ENCODE results near the gene SLC5A6. TPM values are rescaled to one million over a fixed set of nuclear protein-coding genes. Genes with fewer than 3 reads are reported as not detected.
"Not testable (repeated sequence)": the region's sequence is repeated elsewhere in the genome, so short reads cannot be mapped to it uniquely, and the experiment has no call there.

Gene SLC5A6
- total RNA-seq, 2 donors from 2014 or later: 40.7 to 123 TPM

GRCh38 chr2:27185331-27186026 lies 26.6 kb downstream of the SLC5A6 start:
- no peak overlapping the region for H3K4me3 Mint-ChIP-seq
- H3K27ac Mint-ChIP-seq: no peak overlapping the region
- ATAC-seq: no peak
- peaks cover 0 to 6% of the 10 kb centered on the region in 2 donors for H3K4me1 Mint-ChIP-seq (ENCODE audit: low read depth in 2 of 2)
- H3K27me3 Mint-ChIP-seq: peaks cover 14 to 35% of the 10 kb centered on the region in 2 donors
- DNase-seq (ENCODE audit: low spot score): no peak
- H3K9me3 Mint-ChIP-seq: no peaks in the 10 kb centered on the region
- H3K36me3 Mint-ChIP-seq: no peaks in the 10 kb centered on the region

DNA sequence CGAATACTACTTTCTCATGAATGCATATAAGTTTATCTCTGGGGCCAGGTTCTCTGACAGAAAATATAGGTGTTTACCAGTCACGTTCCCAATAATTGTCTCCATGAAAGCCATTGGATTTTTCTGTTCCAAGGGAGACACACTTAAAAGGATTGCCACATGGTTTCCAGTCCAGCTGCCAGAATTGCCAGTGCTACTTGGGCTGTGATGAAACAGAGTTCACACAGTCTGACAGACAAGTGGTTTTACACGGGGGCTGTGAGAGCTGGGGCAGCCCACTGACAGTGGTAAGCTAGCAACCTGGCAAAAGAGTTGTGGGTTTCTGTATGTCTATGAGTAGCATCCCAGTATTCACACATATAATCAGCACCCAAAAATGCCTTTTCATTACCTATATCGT lies 28.0 kb downstream of the SLC5A6 start:
- H3K36me3 Mint-ChIP-seq: no peaks in the 10 kb centered on the region
- H3K9me3 Mint-ChIP-seq: no peaks in the 10 kb centered on the region
- H3K27ac Mint-ChIP-seq: no peak overlapping the region
- H3K27me3 Mint-ChIP-seq: peaks cover 14 to 35% of the 10 kb centered on the region in 2 donors
- no peak overlapping the region for H3K4me3 Mint-ChIP-seq
- H3K4me1 Mint-ChIP-seq (ENCODE audit: low read depth in 2 of 2): peaks cover 0 to 6% of the 10 kb centered on the region in 2 donors
- ATAC-seq (peak in 1 of 2 donors; percentile 65), DNase-seq (ENCODE audit: low spot score) (no peak)

DNA sequence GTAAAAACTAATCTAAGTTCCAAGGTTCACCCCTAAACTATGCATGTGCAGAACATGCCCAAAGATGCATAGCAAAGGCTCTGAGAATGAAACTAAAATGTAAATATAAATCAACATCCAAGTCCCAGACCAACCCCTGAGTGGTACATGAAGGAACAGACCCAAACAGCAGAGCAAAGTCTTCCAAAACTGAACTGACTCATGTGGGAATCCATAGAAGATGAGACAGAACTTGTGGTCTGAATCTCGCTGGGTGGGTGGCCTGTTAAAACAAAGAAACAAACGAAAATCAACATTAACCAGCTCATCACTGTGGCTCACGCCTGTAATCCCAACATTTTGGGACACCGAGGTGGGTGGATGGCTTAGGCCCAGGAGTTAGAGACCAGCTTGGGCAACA lies 29.7 kb downstream of the SLC5A6 start:
- peaks cover 14 to 40% of the 10 kb centered on the region in 2 donors for H3K27me3 Mint-ChIP-seq

DNA sequence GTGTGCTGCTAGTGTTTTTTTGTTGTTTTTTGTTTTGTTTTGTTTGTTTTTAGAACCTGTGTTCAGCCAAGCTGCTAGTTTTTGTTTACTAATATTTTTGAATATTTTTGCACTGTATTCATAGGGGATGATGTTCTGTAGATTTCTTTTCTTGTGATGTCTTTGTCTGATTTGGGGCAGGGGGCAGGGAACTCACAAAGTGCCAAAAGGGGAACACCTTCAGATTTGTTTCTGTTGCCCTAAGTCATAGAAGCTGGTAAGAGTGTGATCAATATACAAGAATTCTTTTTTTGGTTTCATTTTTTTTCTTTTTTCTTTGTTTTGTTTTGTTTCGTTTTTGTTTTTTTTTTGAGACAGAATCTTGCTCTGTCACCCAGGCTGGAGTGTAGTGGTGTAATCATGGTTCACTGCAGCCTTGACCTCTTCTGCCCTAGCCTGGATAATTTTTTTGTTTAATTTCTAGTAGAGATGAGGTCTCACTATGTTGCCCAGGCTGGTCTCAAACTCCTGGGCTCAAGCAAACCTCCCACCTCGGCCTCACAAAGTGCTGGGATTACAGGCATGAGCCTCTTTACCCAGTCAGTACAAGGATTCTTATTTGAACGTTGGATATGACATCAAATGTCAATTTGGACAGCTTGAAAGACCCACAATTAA lies 32.6 kb downstream of the SLC5A6 start:
- Mint-ChIP-seq H3K27ac (no peak overlapping the region), H3K36me3 (no peaks in the 10 kb centered on the region), H3K27me3 (peaks cover 19 to 35% of the 10 kb centered on the region in 2 donors), H3K4me1 (ENCODE audit: low read depth in 2 of 2) (peaks cover 0 to 6% of the 10 kb centered on the region in 2 donors), H3K9me3 (no peaks in the 10 kb centered on the region), H3K4me3 (no peak overlapping the region)
- DNase-seq (ENCODE audit: low spot score): no peak
- ATAC-seq: no peak

More for the DNA sequence above, 29.7 kb downstream of the SLC5A6 start:
- Mint-ChIP-seq H3K9me3 (no peaks in the 10 kb centered on the region), H3K4me3 (no peak overlapping the region), H3K27ac (no peak overlapping the region), H3K36me3 (no peaks in the 10 kb centered on the region), H3K4me1 (ENCODE audit: low read depth in 2 of 2) (peaks cover 0 to 6% of the 10 kb centered on the region in 2 donors)
- ATAC-seq: no peak
- DNase-seq (ENCODE audit: low spot score): no peak

DNA sequence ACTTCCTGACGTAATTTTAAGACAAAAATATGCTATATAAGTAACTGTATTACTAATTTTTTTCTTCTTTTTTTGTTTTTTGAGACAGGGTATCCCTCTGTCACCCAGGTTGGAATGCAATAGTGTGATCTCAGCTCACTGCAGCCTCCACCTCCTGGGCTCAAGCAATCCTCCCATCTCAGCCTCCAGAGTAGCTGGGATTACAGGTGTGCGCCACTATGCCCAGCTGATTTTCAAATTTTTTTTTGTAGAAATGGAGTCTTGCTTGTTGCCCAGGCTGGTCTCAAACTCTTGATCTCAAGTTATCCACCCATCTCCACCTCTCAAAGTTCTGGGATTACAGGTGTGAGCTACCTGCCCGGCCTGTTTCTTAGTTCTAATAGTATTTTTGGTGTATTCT lies 33.6 kb downstream of the SLC5A6 start:
- Mint-ChIP-seq H3K27ac (no peak overlapping the region), H3K4me1 (ENCODE audit: low read depth in 2 of 2) (no peaks in the 10 kb centered on the region), H3K9me3 (no peaks in the 10 kb centered on the region), H3K27me3 (peaks cover 14 to 26% of the 10 kb centered on the region in 2 donors), H3K36me3 (no peaks in the 10 kb centered on the region), H3K4me3 (no peak overlapping the region)
- DNase-seq (ENCODE audit: low spot score): no peak
- ATAC-seq: no peak

- peaks cover 14 to 26% of the 10 kb centered on the region in 2 donors for H3K27me3 Mint-ChIP-seq
- no peak for ATAC-seq
- H3K36me3 Mint-ChIP-seq: no peaks in the 10 kb centered on the region
- no peak overlapping the region for H3K4me3 Mint-ChIP-seq
- H3K9me3 Mint-ChIP-seq: no peaks in the 10 kb centered on the region
- no peak overlapping the region for H3K27ac Mint-ChIP-seq
- DNase-seq (ENCODE audit: low spot score): no peak
- H3K4me1 Mint-ChIP-seq (ENCODE audit: low read depth in 2 of 2): no peaks in the 10 kb centered on the region
These were observed 34.4 kb downstream of the SLC5A6 start for GRCh38 chr2:27177441-27178351.

GRCh38 chr2:27175781-27176180 lies 36.3 kb downstream of the SLC5A6 start:
- not testable (repeated sequence) for H3K4me1 Mint-ChIP-seq (ENCODE audit: low read depth in 2 of 2); H3K9me3 Mint-ChIP-seq; H3K27ac Mint-ChIP-seq; H3K27me3 Mint-ChIP-seq; ATAC-seq; H3K36me3 Mint-ChIP-seq; DNase-seq (ENCODE audit: low spot score); H3K4me3 Mint-ChIP-seq

DNA sequence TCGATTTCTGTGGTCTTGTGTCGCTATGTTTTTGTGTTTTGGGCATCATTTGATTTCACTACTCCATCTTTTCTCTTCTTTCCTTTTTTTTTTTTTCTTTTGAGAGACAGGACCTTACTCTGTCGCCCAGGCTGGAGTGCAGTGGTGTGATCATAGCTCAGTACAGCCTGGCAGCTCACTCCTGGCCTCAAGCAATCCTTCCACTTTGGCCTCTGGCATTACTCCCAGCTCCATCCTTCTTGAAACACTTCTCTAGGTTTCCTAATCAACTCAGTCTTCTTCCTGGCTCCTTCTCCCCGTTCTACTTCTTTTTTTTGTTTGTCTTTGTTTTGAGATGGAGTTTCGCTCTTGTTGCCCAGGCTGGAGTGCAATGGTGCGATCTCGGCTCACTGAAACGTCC lies 36.7 kb downstream of the SLC5A6 start:
- no peak for ATAC-seq
- no peak overlapping the region for H3K4me3 Mint-ChIP-seq
- no peak for DNase-seq (ENCODE audit: low spot score)
- no peaks in the 10 kb centered on the region for H3K9me3 Mint-ChIP-seq
- H3K36me3 Mint-ChIP-seq: no peaks in the 10 kb centered on the region
- peaks cover 10 to 11% of the 10 kb centered on the region in 2 donors for H3K27me3 Mint-ChIP-seq
- H3K27ac Mint-ChIP-seq: no peak overlapping the region
- peaks cover 0 to 2% of the 10 kb centered on the region in 2 donors for H3K4me1 Mint-ChIP-seq (ENCODE audit: low read depth in 2 of 2)

DNA sequence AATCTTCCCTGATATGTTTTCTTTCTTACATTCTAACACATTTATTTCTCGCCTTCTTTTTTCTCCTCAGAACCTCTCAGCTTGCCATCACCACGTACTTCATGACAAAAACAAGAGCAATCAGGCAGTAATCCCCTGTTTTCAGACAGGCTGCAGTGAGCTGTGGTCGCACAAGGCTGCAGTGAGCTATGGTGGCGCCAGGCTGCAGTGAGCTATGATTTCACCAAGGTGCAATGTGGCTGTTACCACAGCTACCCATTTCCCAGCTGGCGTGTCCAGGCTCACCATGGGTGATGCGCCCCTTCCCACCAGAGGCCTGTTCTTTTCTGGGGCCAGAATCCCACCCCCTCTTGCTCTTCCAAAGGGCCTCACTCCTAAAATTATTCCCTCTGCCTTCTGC lies 37.4 kb downstream of the SLC5A6 start:
- peaks cover 10 to 12% of the 10 kb centered on the region in 2 donors for H3K27me3 Mint-ChIP-seq
- no peak overlapping the region for H3K4me3 Mint-ChIP-seq
- ATAC-seq (no peak), DNase-seq (ENCODE audit: low spot score) (no peak)
- peaks cover 0 to 2% of the 10 kb centered on the region in 2 donors for H3K4me1 Mint-ChIP-seq (ENCODE audit: low read depth in 2 of 2)
- no peaks in the 10 kb centered on the region for H3K9me3 Mint-ChIP-seq
- H3K27ac Mint-ChIP-seq: no peak overlapping the region
- H3K36me3 Mint-ChIP-seq: no peaks in the 10 kb centered on the region

- Mint-ChIP-seq H3K4me3 (no peak overlapping the region), H3K27ac (no peak overlapping the region), H3K4me1 (ENCODE audit: low read depth in 2 of 2) (peaks cover 0 to 2% of the 10 kb centered on the region in 2 donors), H3K27me3 (peaks cover 7 to 11% of the 10 kb centered on the region in 2 donors), H3K36me3 (no peaks in the 10 kb centered on the region), H3K9me3 (no peaks in the 10 kb centered on the region)
- no peak for ATAC-seq
- no peak for DNase-seq (ENCODE audit: low spot score)
These were observed 40.7 kb downstream of the SLC5A6 start for GRCh38 chr2:27171351-27171848.

- no peak overlapping the region for H3K27ac Mint-ChIP-seq
- no peak for DNase-seq (ENCODE audit: low spot score)
- peaks cover 7% of the 10 kb centered on the region in 2 donors for H3K27me3 Mint-ChIP-seq
- no peaks in the 10 kb centered on the region for H3K9me3 Mint-ChIP-seq
- ATAC-seq: no peak
- H3K36me3 Mint-ChIP-seq: no peaks in the 10 kb centered on the region
- H3K4me1 Mint-ChIP-seq (ENCODE audit: low read depth in 2 of 2): peaks cover 0 to 2% of the 10 kb centered on the region in 2 donors
- H3K4me3 Mint-ChIP-seq: no peak overlapping the region
These were observed 41.3 kb downstream of the SLC5A6 start for GRCh38 chr2:27170581-27171337.

DNA sequence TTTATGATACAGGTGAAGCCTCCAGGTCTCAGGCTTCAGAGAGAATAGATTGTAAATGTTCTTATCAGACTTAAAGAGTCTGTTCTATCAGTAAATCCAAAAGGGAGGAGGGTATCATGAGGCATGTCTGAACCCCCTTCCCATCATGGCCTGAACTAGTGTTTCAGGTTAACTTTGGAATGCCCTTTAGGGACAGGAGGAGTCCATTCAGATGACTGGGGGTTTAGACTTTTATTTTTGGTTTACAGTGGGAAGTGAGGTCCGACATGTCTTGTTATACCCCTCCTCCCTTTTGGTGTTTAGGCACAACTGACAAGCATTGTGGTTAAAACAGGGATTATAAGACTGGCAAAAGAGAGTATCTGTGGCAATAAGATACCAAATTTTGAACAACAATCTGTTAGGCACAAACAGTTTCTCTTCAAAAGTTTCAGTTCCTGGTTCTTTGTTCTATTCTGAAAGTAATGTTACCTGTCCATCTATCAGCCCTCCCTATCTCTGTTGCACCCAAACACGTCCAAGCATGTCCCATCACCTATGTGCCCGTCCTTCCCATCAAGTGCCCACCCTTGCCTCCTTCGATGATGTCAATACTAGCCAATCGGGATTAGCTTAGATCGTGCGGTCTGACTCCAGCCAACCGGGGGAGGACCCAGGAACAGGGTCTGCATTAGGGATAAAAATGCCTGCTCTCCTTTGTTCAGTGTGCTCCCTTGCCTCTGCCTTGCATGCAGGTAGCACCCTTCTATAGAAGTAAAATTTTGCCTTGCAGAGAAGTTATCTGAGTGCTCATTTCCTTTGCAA lies 46.9 kb downstream of the SLC5A6 start:
- Mint-ChIP-seq H3K27ac (no peak overlapping the region), H3K27me3 (peaks cover 0 to 3% of the 10 kb centered on the region in 2 donors), H3K4me3 (no peak overlapping the region), H3K4me1 (ENCODE audit: low read depth in 2 of 2) (no peaks in the 10 kb centered on the region), H3K9me3 (no peaks in the 10 kb centered on the region), H3K36me3 (no peaks in the 10 kb centered on the region)
- ATAC-seq: no peak
- no peak for DNase-seq (ENCODE audit: low spot score)
